ENCODE results near the gene HAND1. TPM values are rescaled to one million over a fixed set of nuclear protein-coding genes. Genes with fewer than 3 reads are reported as not detected.

HAND1 gene
- polyA plus RNA-seq, 10 donors = not detected

DNA sequence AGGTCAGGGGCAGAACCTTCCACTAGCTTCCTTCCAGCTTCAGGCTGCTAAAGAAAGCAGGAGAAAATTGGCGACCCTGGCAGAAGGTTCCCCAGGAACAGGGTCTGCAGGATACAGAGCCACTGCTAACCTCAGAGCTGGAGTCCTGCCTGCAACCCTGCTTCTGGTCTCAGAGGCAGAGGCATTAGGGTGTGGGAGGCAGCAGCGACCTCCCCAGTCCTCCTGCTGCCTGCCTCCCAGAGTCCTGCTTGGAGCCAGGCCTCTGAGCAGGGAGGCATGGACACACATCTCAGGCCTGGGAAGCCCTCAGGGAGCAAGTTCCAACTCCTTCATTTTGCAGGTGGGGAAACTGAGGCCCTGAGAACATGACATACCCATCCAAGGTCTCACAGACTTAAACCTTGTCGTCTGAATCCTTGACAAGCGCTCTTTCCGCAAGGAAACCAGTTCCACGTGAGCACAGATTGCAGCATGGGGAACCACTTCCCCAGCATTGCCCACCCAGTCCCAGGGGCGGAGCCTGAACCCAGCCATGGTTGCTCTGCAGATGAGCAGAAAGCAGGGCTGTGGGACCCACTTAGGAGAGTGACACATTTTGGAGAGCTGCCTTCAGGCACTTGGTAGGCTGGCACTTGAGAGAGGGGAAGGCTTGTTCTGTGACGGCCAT, 28.2 kb upstream of the HAND1 start:
- DNase-seq = no peak

DNA sequence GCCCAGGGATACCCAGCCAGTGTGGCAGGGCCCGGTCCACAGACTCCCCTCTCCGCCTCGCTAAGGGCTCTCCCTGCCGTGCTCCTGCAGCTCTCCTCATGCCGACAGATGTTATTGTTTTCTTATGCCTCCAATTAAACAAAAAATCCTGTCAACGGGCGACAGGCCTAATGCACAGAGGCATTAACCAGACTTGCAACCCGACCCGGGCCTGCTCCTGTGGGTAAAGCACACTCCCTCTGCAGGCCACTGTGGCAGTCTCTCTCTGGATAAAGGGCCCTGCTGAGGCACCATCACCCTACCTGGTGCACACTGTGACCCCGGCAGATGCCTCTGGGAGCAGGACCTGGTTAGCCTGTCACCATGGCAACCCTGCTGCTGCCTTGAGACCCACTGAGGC, 27.5 kb upstream of the HAND1 start:
- DNase-seq = no peak

DNA sequence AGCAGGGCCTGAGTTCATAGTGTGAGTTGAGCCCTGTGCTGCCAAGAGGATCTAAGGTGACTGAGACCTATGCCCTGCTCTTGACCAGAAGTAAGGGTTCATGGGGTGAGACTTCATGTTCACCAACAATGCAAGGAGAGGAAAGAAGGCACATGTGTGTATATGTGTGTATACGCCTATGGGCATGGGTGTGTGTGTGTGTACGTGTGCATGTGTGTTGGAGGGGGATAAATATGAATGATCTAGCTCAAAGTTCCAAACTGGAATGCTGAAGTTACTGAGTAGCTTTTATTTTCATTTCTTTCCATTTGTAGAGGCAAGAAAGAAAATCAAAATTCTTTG, 25.6 kb upstream of the HAND1 start:
- DNase-seq = no peak

DNA sequence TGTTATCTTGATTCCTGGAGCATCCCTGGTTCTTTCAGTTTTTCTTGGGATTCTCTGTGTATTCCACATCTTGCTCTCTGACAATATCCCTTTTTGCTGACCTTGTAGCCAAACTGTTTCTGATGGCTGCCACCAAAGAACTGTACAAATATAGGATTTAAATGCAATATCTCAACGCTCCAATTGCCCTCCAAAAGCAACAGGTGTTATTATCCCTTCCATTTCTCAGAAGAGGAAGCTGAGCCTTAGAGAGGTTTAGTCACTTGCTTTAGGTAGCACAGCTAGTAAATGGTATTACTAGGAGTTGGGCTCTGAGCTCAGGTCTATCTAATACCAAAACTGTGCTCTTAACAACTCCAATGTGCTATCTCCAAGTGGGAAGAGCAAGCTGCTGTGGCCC, 24.2 kb upstream of the HAND1 start:
- no peak for DNase-seq

DNA sequence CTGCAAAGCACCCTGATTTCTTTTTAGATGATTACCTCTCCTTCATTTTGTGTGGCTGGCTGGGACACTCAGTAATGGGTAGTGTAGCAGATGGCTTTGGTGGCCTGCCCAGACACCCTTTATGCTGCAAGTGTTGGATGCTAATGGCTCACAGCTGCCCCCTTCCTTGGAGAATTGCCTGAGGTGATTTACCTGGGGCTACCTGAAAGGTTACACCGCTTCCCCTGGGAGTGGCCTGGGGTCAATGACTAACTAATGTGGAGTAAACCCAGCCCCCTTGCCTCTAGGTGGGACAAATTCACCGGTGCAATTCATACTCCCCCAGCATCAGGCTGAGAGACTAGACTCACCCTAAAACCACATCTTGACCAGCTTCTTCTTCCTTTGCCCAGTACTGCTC, 23.5 kb upstream of the HAND1 start:
- no peak for DNase-seq

DNA sequence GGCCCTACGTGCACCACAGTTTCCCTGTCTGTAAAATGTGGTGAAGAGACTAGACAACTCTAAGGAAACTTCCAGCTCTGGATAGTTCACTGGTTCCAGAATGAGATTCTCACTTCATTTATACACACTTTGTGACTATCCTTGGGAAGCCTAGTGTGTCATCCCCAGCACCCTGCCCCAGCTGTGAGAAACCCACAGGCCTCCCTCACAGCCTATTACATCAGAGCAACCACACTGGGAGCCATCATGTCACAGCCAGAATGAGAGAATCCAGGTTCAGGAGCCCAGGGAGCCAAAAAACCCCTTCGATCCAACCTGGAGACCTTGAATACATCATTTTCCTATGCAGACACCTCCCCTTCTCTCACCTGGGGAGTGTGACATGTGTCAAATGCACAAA, 21.0 kb upstream of the HAND1 start:
- DNase-seq = no peak

DNA sequence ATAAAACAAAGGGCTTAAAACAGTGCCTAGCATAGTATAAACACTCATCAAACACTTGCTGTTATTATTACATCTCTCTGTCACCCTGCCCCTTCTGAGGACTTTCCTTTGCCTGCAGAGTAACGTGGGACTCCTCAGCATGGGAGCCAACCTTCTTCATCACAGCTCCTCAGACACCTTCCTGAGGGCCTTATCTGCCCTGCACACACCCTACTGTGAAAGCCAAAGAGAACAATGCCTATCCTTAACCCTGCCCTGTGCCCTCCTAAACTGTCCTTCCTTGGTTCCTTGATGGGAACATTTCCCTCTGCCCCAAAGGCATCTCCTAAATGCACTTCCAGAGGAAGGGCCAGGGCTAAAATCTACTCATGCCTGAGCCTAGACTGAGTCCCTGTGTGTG, 20.6 kb upstream of the HAND1 start:
- DNase-seq = no peak

DNA sequence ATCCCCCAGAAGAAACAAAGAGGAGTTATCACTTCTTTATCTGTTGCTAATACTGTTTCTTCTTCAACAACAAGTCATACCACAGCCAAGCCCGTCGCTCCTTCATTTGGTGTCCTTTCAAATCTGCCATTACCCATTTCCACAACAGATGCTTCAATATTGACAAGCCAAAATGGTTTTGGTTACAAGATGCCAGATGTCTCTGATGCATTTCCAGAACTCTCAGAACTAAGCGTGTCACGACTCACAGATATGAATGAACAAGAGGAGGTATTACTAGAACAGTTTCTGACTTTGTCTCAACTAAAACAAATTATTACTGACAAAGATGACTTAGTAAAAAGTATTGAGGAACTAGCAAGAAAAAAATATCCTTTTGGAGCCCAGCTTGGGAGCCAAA, 16.0 kb upstream of the HAND1 start:
- DNase-seq = no peak

DNA sequence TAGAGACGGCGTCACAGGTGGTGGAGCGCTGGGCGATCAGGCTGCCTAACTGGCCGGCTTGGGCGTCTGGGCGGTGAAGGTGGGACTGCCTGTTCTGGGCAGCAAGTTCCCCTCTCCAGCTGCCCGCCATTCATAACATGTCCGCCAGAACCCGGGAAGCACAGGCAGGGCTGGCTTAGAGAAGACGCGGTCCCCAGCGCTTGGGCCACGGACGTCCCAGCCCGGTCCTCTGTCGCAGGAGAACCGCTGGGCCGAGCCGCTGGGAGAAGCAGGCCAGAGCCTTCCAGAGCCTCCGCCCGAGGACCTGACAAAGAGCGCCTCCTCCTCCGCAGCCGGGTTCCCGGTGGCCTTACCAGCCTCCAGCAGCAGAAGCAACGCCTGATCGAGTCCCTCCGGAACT, 15.2 kb upstream of the HAND1 start:
- no peak for DNase-seq

DNA sequence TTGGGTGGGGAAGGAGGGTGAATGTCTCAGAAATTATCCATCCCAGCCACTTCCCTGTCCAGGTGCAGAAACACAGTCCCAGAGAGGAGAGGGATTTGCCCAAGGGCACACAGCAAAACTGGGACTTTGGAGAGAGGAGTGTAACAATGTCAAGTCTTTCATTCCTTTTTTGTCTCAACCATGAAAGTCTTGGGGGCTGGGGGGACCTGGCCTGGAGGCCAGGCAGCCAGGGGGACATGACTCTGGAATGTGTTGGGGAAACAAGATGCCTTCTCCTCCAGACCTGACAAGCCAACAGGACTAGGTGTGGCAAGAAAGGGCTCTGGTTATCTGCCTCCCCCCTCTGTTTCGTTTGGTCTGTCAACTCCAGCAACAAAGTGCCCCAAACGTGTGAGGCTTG, 13.9 kb upstream of the HAND1 start:
- no peak for DNase-seq

DNA sequence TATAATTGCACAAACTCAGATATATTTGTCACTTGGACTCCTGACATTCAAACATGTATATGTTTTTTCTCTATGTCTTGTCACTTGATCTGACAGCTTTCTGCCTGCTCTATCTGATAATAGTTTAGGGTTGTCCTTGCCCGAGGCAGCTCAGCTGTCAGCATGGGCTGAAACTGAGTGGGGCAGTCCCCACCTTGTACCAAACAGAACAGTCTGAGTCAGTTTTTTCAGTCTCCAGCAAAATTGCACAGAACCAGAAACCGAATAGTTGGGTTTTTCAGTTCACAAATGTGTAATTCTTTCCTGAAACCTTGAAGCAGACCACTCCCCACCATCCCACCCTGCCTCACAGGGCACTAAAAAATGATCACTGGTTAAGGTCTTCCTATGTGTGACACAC, 9.5 kb upstream of the HAND1 start:
- no peak for DNase-seq

DNA sequence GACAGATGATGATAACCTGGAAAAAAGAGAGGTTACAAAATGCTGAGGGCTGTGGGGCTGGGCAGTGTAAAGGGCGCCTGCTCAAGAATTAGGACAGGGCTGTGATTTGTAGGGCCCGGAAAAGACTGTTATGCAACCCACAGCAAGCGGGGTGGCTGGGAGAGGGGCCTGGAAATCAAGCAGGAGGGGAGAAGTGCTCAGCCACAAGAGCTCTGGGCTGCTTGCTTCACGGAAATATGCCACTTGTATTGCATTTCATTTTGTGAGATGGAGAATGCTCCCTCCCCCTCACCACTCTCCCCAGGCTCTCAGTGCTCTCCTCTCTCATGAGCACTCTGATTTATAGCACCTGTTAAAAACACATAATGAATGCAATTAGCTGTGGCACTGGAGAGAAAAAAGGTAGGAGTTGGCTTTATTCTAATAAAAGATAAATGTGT, 8.4 kb upstream of the HAND1 start:
- no peak for DNase-seq

DNA sequence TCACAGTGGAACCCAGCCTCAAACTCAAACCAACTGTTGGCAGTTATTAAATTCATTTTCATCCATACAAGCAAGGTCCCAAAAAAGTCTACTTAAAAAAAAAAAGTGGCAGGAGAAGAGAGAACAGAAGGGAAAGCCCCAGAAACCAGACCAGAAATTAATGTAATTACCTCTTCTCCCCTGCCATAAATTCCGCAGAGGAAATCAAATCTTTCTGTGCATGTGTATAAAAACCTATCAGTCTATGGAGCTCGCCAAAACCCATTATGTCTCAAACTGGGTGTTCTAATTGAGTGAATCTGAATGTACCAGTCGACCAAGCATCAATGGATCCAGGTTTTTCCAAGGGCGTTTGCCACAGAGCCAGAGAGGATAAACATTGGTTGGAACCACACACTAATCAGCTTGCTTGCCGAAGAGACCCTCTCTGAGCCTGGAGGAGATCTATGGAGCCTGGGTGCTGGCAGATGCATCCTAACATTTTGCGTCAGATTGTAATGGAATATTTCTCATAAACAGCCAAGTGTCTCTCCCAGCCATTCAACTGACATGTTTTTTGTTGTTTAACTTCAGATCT, 7.9 kb upstream of the HAND1 start:
- DNase-seq = peak in 1 of 3 donors; percentile 18

DNA sequence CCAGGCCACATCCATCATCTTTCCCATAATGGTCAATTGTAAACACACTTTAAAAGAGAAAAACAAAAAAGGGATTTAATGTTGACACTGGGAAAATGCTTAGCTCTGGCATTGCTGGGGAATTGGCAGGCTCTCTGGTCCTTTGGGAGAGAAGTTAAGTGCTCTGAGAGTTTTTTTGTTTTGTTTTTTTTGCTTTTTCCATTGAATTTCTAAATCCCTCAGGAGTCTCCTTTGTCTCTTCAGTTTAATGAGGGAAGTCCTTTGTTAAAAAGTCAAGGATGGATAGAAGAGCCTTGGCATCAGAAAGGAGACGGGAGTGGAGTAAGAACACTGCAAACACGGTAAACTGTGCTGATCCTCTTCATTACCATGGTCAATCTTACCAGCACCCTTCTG, 7.1 kb upstream of the HAND1 start:
- DNase-seq = no peak

DNA sequence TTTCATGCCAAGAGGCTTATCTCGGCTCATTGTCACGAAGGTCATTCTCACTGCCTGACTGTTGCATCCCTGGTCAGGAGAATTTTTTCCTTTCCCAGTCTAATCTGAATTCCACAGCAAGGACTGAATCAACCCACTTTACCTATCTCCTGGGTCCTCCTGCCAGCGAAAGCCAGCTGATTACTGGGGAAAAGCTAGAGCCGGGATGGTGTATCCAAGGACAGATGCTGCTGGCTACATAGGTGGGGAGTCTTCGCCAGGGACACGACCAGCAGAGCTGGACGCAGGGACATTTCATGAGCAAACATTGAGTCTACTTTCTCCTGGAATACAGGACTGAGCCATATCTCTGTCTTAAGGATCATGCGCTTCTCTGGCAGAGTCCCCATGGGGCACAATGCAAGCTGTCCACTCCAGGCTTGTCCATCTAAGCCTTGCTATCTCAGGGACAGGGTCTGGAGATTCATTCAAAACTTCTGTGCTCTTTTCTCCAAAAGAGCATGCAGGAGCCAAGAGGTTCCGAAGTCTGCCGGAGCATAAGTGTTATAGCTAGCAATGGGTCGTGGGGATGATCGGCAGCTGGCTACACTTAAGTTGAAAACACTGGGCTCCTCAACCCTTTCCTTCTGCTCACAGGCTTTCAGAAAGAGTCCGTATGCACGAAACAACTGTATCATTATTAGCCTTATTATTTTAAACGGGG, 6.5 kb upstream of the HAND1 start:
- DNase-seq = peak in 1 of 3 donors; percentile 25

DNA sequence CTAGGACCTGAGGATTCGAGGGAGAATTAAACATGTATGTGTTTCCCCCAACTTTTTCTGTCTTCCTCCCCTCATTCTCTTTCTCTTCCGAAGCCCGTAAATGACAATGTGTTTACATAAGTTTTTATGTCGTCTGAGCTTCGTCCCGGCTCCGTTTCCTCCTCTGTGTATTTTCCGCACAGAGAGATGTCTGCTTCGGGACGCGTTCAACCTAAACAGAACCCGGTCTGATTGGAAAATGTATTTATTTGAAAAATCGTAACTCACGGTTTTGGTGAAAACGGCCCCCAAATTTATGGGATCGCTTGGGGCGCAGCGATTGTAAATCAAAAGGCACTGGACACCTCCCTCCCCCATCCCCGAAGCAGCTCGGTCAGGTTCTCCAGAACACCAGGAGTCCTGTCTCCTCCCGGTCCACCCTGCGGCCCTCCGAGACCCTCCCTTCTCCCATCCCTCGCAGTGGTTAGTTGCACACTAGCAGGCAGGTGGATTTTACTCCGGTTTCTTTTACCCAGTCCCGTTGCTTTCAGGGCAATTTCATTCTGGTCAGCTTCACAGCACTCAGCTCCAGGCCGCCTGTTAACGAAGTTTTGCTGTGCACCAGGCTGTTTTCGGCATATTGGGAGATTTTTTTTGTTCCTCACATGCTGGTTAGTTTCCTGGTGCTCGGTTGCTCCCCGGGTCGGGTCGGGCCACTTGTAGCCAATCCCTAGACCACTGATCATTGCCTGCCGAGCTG, 5.8 kb upstream of the HAND1 start:
- DNase-seq = peak in 1 of 3 donors; percentile 38

DNA sequence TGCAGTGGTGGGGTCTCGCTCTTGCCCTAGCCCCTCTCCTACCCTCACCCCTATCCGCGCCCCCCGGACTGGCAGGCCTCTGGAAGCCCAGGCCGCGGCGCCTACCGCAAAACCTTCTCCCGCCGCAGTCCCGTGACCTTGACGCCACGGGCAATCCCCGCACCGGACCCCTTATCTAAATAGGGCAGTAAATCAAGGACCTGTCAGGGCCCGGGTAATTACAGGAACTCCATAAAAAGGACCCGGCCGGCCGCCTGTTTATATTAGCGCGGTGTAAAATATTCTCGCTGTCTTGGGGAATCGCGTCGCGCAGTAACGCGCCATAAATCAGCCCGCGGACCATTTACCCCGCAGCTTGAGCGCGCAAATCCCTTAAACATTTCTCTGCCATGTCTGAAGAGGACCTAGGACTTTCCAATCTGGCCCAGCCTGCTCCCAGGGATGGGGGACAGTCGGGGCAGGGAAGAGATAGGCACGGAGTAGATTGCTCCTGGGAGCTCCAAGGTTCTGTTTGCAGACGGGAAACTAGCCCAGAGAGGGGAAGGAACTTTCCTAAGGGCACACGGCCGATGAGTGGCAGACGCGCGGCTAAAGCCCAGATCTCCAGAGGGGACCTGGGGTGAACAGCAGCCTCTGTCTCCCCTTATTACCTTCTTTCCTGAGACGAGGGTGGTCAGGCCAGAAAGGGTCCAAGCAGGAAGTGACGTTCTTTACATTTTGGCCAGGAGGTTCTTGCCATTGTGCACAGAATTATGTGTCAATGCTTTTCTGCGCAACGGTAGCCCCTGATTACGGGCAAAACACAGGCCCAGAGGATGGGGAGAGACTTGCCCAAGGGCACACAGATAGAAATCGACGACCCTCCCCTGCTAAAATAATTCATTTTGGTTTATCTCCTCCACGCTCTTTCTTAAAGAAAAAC, 4.8 kb upstream of the HAND1 start:
- DNase-seq = no peak

DNA sequence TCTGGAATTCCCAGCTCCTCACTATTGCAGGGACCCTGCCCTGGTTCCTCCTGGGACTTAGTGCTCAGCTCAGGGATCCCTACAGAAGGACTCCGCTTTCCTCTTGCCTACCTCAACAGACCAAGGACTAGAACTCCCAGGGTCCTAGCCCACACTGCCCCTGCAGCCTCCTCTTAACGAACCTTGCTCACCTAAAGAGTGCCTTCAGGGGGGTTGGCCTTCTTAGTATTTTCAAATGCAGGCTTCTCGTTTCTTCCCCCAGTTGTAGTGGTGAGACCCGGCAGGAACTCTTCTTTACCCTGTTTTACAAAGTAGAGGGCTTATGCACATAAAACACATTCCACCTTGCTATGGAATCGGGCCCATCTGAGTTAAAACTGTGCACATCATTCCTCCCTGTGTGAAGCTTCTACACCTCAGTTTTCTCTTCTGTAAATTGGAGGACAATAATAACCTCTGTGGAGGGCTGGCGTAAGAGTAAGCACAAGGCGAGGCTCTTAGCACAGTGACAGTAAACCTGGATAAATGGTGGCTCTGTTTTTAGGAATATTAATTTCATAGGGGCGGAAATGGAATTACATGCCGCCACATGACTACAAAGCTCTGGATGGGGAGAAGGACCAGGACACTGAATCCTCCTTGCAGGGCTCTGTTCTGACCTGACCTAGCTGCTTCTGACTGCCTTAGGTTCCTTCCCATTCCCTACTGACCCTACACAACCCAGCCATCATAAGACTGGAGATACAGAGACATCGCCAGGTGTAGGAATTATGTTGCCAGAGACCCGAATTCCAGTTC, 3.8 kb upstream of the HAND1 start:
- DNase-seq = no peak

DNA sequence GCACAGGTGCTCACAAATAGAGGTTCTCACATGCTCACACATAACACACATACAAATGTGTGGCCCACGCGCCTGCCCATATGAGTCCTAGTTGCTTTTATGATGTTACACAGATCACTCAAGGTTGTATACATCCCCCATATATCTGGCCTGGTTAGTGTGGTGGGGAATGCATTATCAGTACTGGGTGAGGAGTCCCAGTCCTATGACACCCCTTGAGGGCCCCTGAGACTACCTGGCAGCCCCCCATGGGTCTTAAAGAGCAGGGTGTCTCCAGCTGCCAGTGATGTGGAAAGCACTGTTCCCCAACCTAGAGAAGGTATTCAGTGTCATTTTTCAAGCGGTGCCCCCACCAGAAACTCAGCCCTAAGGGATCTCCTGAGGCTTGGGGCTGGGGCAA, 2.8 kb upstream of the HAND1 start:
- DNase-seq = no peak

DNA sequence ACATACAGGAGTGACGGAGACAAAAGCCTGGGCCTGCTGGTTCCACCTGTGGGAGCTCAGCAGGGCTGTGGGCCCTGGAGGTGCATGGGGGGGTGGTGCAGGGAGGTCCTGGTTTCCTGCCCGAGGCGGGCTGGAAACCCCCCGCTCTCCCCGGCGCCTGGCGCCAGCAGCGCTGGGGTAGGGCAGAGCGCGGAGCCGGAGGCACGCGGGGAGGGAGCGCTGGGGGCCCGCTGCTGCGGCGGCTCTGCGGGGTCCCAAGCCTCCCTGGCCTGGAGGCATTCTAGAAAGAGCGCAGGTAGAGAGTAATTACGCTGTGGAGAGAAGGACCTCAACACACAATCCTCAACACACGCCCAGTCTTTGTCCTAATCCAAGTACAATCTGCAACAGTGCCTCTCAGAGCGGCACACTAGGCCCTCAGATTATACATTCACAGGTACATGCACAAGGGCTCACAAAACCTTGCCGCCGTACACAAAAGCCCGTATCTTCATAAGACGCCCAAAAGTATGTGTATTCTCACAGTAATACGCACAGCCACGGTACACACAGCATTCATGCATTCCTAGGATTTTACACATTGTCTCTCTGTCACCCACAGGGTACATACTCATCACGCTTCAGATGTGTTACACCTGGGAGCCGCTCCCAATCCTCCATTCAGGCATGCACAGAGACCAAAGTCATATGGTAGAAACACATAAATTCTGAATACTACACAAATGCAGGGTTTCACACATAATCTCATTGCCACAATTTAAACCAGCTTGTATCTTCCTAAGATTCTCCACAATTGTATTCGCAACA, 2.1 kb upstream of the HAND1 start:
- DNase-seq = no peak

Data from muscle of back (tissue), 11 donors.